ENCODE results near the gene OSBPL5.

The OSBPL5 gene

DNA sequence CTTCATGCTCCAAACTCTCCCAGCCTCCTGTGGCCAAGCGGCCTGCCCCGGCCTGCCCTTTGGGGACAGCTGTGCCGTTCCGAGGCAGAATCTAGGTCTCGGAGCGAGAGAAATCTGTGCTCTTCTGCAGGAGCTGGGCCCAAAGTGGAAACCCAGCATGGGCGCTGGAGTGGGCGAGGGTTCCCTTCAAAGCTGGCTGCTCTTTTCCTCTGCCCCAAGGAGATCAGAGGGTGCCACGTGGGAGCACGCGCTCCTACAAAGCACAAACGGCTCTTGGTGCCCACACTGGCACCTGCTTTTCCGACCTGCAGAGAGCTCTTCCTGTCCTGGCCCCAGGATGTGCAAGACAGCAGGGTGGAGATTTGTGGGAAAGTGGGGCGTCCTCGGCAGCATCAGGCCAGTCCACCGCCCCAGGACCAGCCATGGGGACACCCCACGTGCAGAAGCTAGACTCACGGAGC is 6.9 kb downstream of the OSBPL5 start:
- TF ChIP-seq, protein P1, sequence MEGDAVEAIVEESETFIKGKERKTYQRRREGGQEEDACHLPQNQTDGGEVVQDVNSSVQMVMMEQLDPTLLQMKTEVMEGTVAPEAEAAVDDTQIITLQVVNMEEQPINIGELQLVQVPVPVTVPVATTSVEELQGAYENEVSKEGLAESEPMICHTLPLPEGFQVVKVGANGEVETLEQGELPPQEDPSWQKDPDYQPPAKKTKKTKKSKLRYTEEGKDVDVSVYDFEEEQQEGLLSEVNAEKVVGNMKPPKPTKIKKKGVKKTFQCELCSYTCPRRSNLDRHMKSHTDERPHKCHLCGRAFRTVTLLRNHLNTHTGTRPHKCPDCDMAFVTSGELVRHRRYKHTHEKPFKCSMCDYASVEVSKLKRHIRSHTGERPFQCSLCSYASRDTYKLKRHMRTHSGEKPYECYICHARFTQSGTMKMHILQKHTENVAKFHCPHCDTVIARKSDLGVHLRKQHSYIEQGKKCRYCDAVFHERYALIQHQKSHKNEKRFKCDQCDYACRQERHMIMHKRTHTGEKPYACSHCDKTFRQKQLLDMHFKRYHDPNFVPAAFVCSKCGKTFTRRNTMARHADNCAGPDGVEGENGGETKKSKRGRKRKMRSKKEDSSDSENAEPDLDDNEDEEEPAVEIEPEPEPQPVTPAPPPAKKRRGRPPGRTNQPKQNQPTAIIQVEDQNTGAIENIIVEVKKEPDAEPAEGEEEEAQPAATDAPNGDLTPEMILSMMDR (IDR thresholded peaks at IDR 0.05; ENCODE audit: poor library complexity, severe bottlenecking): no peak
- ATAC-seq (ENCODE audit: low read depth) (no peak), DNase-seq (ENCODE audit: low spot score) (no peak)
- no peaks in the 10 kb centered on the region for H3K36me3 ChIP-seq (ENCODE audit: low read depth)
- H3K27me3 ChIP-seq (ENCODE audit: insufficient read depth, poor library complexity, severe bottlenecking): no peaks in the 10 kb centered on the region
- H3K27ac ChIP-seq (ENCODE audit: poor library complexity, severe bottlenecking): no peak overlapping the region
- peaks cover 5% of the 10 kb centered on the region for H3K4me1 ChIP-seq (ENCODE audit: insufficient read depth, poor library complexity, severe bottlenecking)
- no peaks in the 10 kb centered on the region for H3K9me3 ChIP-seq (ENCODE audit: severe bottlenecking)
- no peak overlapping the region for H3K4me3 ChIP-seq (ENCODE audit: severe bottlenecking)

DNA sequence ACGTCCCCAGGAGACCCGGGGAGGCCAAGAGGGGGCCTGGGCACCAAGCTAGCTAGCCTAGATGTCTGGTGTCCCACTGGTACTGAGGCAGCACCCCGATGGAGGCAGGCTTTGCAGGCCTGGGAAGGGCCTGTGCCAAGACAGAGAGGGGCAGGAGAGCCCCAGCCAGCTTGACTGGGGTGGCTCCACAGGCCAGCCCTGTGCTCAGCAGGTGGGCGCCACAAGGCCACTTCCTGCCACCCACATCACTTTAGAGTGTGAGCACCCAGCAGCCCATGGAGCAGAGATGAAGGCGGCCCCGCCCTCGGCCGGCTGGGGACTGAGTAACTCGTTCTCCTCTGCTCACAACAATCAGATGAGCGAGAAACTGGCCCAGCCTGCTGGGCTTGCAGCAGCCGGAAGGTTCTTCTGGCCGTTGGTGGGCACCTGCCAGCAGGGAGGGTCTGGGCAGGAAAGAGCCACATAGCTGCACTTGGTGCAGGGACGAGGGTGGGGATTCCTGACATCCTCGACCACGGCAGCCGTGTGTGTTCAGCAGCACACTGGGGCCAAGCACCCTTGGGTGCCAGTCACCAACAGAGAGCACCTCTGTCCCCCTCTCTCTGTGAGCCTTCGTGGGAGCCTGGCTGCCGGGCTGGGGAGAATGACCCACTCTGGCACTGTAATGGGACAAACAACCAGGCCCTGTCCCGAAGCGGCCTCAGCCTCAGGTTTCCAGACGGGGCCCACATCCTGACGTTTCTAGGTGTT is 7.6 kb downstream of the OSBPL5 start:
- TF ChIP-seq, protein P1 (IDR thresholded peaks at IDR 0.05; ENCODE audit: poor library complexity, severe bottlenecking): no peak
- H3K27me3 ChIP-seq (ENCODE audit: insufficient read depth, poor library complexity, severe bottlenecking): no peaks in the 10 kb centered on the region
- no peak overlapping the region for H3K4me3 ChIP-seq (ENCODE audit: severe bottlenecking)
- ATAC-seq (ENCODE audit: low read depth) (no peak), DNase-seq (ENCODE audit: low spot score) (no peak)
- no peak overlapping the region for H3K27ac ChIP-seq (ENCODE audit: poor library complexity, severe bottlenecking)
- peaks cover under 1% of the 10 kb centered on the region for H3K9me3 ChIP-seq (ENCODE audit: severe bottlenecking)
- H3K36me3 ChIP-seq (ENCODE audit: low read depth): no peaks in the 10 kb centered on the region
- peaks cover 5% of the 10 kb centered on the region for H3K4me1 ChIP-seq (ENCODE audit: insufficient read depth, poor library complexity, severe bottlenecking)

DNA sequence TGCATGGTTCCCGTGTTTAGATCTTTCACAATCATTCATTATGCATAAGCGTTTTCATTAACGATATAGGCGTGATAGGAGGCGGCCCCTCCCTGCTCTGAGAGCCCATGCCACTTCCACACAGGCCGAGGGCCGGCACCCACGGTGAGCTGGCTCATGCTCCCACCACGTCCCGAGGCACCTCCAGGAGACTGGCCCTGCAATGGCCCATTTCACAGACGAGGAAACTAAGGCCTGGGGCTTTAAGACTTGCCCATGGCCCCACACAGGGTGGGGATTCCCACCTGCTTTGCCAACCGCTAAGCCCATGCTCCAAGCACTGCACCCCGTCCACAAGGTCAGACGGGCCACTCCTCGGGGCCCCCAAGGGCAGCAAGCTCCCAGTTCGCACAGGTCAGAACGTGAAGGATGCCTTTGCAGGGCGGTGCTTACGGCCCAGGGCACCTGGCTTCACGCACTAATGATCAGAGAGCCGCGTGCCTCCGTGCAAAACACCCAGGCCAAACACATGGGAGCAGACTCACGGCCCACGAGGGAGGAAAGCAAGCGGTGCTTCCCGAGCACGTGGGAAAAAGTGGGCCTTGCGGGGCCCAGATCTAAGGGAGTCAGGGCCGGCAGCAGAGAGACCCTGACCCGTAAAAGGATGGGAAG is 8.3 kb downstream of the OSBPL5 start:
- Histone ChIP-seq H3K9me3 (ENCODE audit: severe bottlenecking) (peaks cover 2% of the 10 kb centered on the region), H3K4me1 (ENCODE audit: insufficient read depth, poor library complexity, severe bottlenecking) (peaks cover 5% of the 10 kb centered on the region), H3K27me3 (ENCODE audit: insufficient read depth, poor library complexity, severe bottlenecking) (no peaks in the 10 kb centered on the region), H3K27ac (ENCODE audit: poor library complexity, severe bottlenecking) (no peak overlapping the region), H3K4me3 (ENCODE audit: severe bottlenecking) (no peak overlapping the region), H3K36me3 (ENCODE audit: low read depth) (no peaks in the 10 kb centered on the region)
- no peak for ATAC-seq (ENCODE audit: low read depth)
- no peak for DNase-seq (ENCODE audit: low spot score)
- TF ChIP-seq, protein P1 (IDR thresholded peaks at IDR 0.05; ENCODE audit: poor library complexity, severe bottlenecking): no peak

DNA sequence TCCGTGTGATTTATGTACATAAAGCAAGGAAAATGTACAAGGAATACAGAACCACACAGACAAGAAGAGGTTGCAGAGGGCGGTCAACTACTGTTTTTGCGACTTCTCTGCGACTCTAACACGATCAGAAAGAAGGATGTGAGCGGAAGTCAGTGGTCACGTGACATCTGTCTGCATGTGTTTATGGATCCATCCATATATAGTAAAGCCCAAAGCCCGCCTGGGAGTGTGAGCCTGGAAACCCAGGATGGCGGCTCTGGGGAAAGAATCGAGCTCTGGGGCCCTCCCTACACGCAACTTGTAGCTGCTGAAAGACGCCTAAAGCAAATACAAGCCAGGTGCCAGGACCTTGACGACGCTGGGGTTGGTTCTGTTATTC is 8.8 kb downstream of the OSBPL5 start:
- DNase-seq (ENCODE audit: low spot score): no peak
- no peak overlapping the region for H3K27ac ChIP-seq (ENCODE audit: poor library complexity, severe bottlenecking)
- ATAC-seq (ENCODE audit: low read depth): no peak
- TF ChIP-seq, protein P1 (IDR thresholded peaks at IDR 0.05; ENCODE audit: poor library complexity, severe bottlenecking): no peak
- H3K4me1 ChIP-seq (ENCODE audit: insufficient read depth, poor library complexity, severe bottlenecking): peaks cover 5% of the 10 kb centered on the region
- H3K9me3 ChIP-seq (ENCODE audit: severe bottlenecking): peaks cover 2% of the 10 kb centered on the region
- no peaks in the 10 kb centered on the region for H3K27me3 ChIP-seq (ENCODE audit: insufficient read depth, poor library complexity, severe bottlenecking)
- no peaks in the 10 kb centered on the region for H3K36me3 ChIP-seq (ENCODE audit: low read depth)
- no peak overlapping the region for H3K4me3 ChIP-seq (ENCODE audit: severe bottlenecking)
